Small intestine (tissue), 7 donors: ENCODE measurements around the gene LSM2. TPM values are rescaled to one million over a fixed set of nuclear protein-coding genes. Genes with fewer than 3 reads are reported as not detected.
A peak's percentile ranks its signal among the peaks of the same experiment; 100 is the strongest.

Experiments
- DNase-seq, 2 donors: peaks; one replicate each; pipeline versions ENCODE4 v3.0.0 to v3.0.0-alpha.2; 2013
- FAIRE-seq: peaks from 2 replicates; lab custom pipeline; 2012; peaks lifted over from hg19 to GRCh38; lab: Jason Lieb, UNC
- H3K27ac ChIP-seq, 3 donors: one replicate each; pipeline ENCODE4 v1.5.1; 2013; ENCODE audit warnings: low read length in 2 of 3, mild to moderate bottlenecking in 2 of 3, control low read depth in 1 of 3, inconsistent platforms in 1 of 3, low read depth in 1 of 3, moderate library complexity in 1 of 3
- H3K27me3 ChIP-seq, 3 donors: one replicate each; pipeline ENCODE4 v1.6.1; 2013; ENCODE audit warnings: low read length in 3 of 3, inconsistent platforms in 1 of 3; ENCODE audit not compliant: control insufficient read depth in 3 of 3, insufficient read depth in 3 of 3
- H3K36me3 ChIP-seq, 3 donors: one replicate each; pipeline ENCODE4 v1.6.1; 2013; ENCODE audit warnings: low read length in 3 of 3, inconsistent platforms in 1 of 3, low read depth in 1 of 3, mild to moderate bottlenecking in 1 of 3, moderate library complexity in 1 of 3; ENCODE audit not compliant: control insufficient read depth in 3 of 3, insufficient read depth in 2 of 3
- H3K4me1 ChIP-seq, 3 donors: one replicate each; pipeline ENCODE4 v1.6.1; 2013; ENCODE audit warnings: low read length in 2 of 3, inconsistent platforms in 1 of 3, low read depth in 1 of 3, mild to moderate bottlenecking in 1 of 3, moderate library complexity in 1 of 3; ENCODE audit not compliant: control insufficient read depth in 3 of 3, insufficient read depth in 2 of 3
- H3K4me3 ChIP-seq, 3 donors: one replicate each; pipeline ENCODE4 v1.5.1; 2013; ENCODE audit warnings: low read length in 3 of 3, control low read depth in 1 of 3, inconsistent platforms in 1 of 3, low read depth in 1 of 3, mild to moderate bottlenecking in 1 of 3, moderate library complexity in 1 of 3
- H3K9me3 ChIP-seq, 2 donors: one replicate each; pipeline ENCODE4 v1.6.1; 2013; ENCODE audit warnings: low read depth in 1 of 2, low read length in 1 of 2; ENCODE audit not compliant: control insufficient read depth in 2 of 2, insufficient read depth in 1 of 2
- WGBS, 3 donors: extraction: QIAGEN DNeasy Blood & Tissue Kit; methylation state at CpG; one replicate each; pipeline ENCODE4 v1.1.7; 2013; 5-methylcytosine and 5-hydroxymethylcytosine counted together
- polyA plus RNA-seq, 4 donors: library from polyadenylated mRNA; stranded (reverse) in 3 of 4; unstranded in 1 of 4; fragments of 200-250 nt in 3 of 4; fragments of 120-200 nt in 1 of 4; gene quantifications; one replicate each; pipeline versions ENCODE4 v1.2.1 to v1.2.3, GENCODE V29; 2013
- donor health status: healthy with polysubstance abuse.
- donor health status: control.
- donor health status: control.
- donor health status: Bipolar disorder and iron deficiency.
- donor health status: healthy.

Gene LSM2
- polyA plus RNA-seq, 4 donors, result 27.3 to 90.2 (median 39.3) TPM

- FAIRE-seq, result no peak
- 78 to 95% (median 79%) methylated on average over 3 of the region's 3 CpGs for WGBS, 3 donors
- H3K27ac ChIP-seq, result no peak overlapping the region
Observed at GRCh38 chr6:31792090-31792374, 14.7 kb downstream of the LSM2 start.

GRCh38 chr6:31791324-31792089, 15.3 kb downstream of the LSM2 start:
- Histone ChIP-seq H3K36me3 (peaks cover 0 to 48% (median 6%) of the 10 kb centered on the region in 3 donors), H3K4me1 (peaks cover 0 to 5% (median 2%) of the 10 kb centered on the region in 3 donors), H3K4me3 (no peak overlapping the region), H3K27ac (no peak overlapping the region), H3K9me3 (no peaks in the 10 kb centered on the region), H3K27me3 (no peaks in the 10 kb centered on the region)
- 71 to 75% (median 74%) methylated on average over 11 to 12 of the region's 12 CpGs for WGBS, 3 donors
- peak in 1 of 2 donors; percentile 61 for DNase-seq
- FAIRE-seq, result no peak

More at GRCh38 chr6:31792090-31792374, 14.7 kb downstream of the LSM2 start:
- Histone ChIP-seq H3K4me3 (no peak overlapping the region), H3K4me1 (peaks cover 0 to 5% (median 2%) of the 10 kb centered on the region in 3 donors), H3K36me3 (peaks cover 0 to 45% (median 6%) of the 10 kb centered on the region in 3 donors), H3K27me3 (no peaks in the 10 kb centered on the region), H3K9me3 (no peaks in the 10 kb centered on the region)
- no peak for DNase-seq

GRCh38 chr6:31785475-31785874, 21.3 kb downstream of the LSM2 start:
- Histone ChIP-seq H3K4me3 (no peak overlapping the region), H3K4me1 (no peaks in the 10 kb centered on the region), H3K9me3 (no peaks in the 10 kb centered on the region), H3K27me3 (no peaks in the 10 kb centered on the region), H3K36me3 (peaks cover 0 to 81% (median 13%) of the 10 kb centered on the region in 3 donors), H3K27ac (no peak overlapping the region)
- DNase-seq (no peak), FAIRE-seq (no peak)
- WGBS, 3 donors, result 95 to 96% (median 95%) methylated on average over 11 of the region's 11 CpGs

- H3K4me3 ChIP-seq, result no peak overlapping the region
- FAIRE-seq, result no peak
- no peaks in the 10 kb centered on the region for H3K27me3 ChIP-seq
- no peaks in the 10 kb centered on the region for H3K9me3 ChIP-seq
- no peak for DNase-seq
- peaks cover 0 to 82% (median 13%) of the 10 kb centered on the region in 3 donors for H3K36me3 ChIP-seq
- no peaks in the 10 kb centered on the region for H3K4me1 ChIP-seq
- 91 to 96% (median 93%) methylated on average over 15 of the region's 15 CpGs for WGBS, 3 donors
- no peak overlapping the region for H3K27ac ChIP-seq
Observed at GRCh38 chr6:31784098-31784925, 22.5 kb downstream of the LSM2 start.

- H3K4me1 ChIP-seq, result peaks cover 0 to 9% (median 0%) of the 10 kb centered on the region in 3 donors
- WGBS, 3 donors, result 92 to 96% (median 93%) methylated on average over 32 of the region's 32 CpGs
- H3K36me3 ChIP-seq, result peaks cover 0 to 92% (median 17%) of the 10 kb centered on the region in 3 donors
- H3K27me3 ChIP-seq, result no peaks in the 10 kb centered on the region
- no peak for FAIRE-seq
- H3K27ac ChIP-seq, result no peak overlapping the region
- H3K4me3 ChIP-seq, result no peak overlapping the region
- H3K9me3 ChIP-seq, result no peaks in the 10 kb centered on the region
- DNase-seq, result no peak
Observed at GRCh38 chr6:31782126-31782855, 24.5 kb downstream of the LSM2 start.

GRCh38 chr6:31781244-31782125, 25.3 kb downstream of the LSM2 start:
- no peaks in the 10 kb centered on the region for H3K27me3 ChIP-seq
- H3K4me3 ChIP-seq, result no peak overlapping the region
- H3K27ac ChIP-seq, result no peak overlapping the region
- FAIRE-seq (no peak), DNase-seq (no peak)
- peaks cover 0 to 87% (median 17%) of the 10 kb centered on the region in 3 donors for H3K36me3 ChIP-seq
- peaks cover 0 to 17% (median 2%) of the 10 kb centered on the region in 3 donors for H3K4me1 ChIP-seq
- H3K9me3 ChIP-seq, result no peaks in the 10 kb centered on the region
- WGBS, 3 donors, result 91 to 96% (median 95%) methylated on average over 23 of the region's 23 CpGs

- no peaks in the 10 kb centered on the region for H3K27me3 ChIP-seq
- H3K9me3 ChIP-seq, result no peaks in the 10 kb centered on the region
- WGBS, 3 donors, result 85 to 91% (median 89%) methylated on average over 20 of the region's 20 CpGs
- FAIRE-seq (no peak), DNase-seq (no peak)
- H3K4me1 ChIP-seq, result peaks cover 0 to 26% (median 4%) of the 10 kb centered on the region in 3 donors
- no peak overlapping the region for H3K4me3 ChIP-seq
- no peak overlapping the region for H3K27ac ChIP-seq
- H3K36me3 ChIP-seq, result peaks cover 0 to 80% (median 17%) of the 10 kb centered on the region in 3 donors
Observed at GRCh38 chr6:31780507-31781243, 26.1 kb downstream of the LSM2 start.
